Activated CD8-positive, alpha-beta memory T cell treated with anti-CD3 and anti-CD28 coated beads, Interleukin-2, amount 50 U/mL, for 24 hours (primary cell): ENCODE measurements around the gene GALNT12.

Source experiments
- DNase-seq: peaks from one replicate; pipeline ENCODE4 v3.0.0-alpha.2; 2020; ENCODE audit errors: extremely low read depth

The GALNT12 gene, protein sequence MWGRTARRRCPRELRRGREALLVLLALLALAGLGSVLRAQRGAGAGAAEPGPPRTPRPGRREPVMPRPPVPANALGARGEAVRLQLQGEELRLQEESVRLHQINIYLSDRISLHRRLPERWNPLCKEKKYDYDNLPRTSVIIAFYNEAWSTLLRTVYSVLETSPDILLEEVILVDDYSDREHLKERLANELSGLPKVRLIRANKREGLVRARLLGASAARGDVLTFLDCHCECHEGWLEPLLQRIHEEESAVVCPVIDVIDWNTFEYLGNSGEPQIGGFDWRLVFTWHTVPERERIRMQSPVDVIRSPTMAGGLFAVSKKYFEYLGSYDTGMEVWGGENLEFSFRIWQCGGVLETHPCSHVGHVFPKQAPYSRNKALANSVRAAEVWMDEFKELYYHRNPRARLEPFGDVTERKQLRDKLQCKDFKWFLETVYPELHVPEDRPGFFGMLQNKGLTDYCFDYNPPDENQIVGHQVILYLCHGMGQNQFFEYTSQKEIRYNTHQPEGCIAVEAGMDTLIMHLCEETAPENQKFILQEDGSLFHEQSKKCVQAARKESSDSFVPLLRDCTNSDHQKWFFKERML

DNA sequence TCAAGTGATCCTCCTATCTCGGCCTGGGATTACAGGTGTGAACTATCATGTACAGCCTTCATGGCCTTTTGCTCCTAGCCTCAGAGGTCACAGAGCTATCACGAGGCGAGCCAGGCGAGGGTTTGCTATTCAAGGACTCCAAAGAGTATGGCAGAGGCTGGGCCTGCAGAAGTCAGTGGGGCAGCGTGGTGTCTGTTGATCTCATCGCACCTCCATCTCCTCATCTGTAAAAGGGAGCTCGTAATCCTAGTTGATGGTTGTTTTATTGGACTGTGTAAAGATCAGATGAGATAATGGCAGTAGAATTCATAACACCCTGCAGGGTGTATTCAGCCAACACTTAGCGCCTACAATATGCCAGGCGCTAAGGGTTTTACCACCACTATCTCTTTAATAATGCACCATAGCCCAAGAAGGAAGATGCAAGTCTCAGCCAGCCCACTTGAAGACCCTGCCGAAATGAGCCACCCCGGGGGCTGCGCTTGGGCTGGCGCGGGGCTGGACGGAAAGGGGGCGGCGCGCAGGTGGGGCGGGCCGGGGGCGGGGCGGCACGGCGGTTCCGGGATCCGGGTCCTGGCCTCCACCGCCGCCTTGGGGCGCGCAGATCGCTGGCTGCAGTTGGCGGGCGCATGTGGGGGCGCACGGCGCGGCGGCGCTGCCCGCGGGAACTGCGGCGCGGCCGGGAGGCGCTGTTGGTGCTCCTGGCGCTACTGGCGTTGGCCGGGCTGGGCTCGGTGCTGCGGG is at the start of gene GALNT12:
GALNT12 (plus strand) TSS at position 601 of the 744 bp plus-strand sequence; CDS start at position 630, 29 bp downstream.
- DNase-seq = no peak

DNA sequence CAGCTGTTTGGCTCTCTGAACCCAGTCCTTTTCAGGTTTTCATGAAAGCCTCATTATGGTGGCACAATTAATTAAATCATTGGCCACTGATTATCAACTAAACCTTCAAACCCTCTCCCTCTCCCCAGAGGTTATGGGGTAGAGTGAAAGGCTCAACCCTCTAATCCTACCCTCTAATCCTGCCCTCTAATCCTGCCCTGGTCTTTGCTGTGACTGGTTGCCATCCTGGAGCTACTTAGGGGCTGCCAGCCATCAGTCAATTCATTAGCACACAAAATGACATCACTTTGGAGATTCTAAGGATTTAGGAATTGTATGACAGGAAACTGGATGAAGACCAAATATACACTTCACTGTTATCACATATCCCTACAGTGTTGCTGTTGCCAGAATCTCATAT is 47.2 kb upstream of the GALNT12 start:
- DNase-seq = no peak

DNA sequence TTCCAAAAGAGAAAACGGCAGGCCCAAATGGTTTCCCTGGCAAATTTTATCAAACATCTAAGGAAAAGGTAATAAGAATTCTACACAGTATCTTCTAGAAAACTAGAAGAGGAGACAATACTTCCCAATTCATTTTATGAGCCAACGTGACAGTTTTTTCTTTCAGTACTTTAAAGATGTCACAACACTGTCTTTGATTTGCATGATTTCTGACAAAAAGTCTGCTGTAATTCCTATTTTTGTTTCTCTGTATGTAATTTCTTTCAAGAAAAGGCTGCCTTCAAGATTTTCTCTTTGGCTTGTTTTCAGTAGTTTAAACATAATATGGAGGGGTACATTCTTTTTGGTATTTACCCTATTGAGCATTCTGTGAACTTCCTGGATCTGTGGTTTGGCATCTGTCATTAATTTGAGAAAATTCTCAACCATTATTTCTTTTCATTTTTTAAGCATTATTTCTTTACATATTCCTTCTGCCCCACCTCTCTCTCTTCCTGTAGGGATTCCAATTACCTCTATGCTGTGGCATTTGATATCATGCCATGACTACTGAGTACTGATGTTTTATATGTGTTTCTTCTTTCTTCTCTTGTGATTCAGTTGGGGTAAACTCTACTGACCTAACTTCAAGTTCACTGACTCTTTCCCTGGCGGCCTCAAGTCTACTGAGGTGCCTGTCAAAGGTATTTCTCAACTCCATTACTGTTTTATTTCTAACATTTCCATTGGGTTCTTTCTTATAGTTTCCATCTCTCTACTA is 43.3 kb upstream of the GALNT12 start:
- no peak for DNase-seq

DNA sequence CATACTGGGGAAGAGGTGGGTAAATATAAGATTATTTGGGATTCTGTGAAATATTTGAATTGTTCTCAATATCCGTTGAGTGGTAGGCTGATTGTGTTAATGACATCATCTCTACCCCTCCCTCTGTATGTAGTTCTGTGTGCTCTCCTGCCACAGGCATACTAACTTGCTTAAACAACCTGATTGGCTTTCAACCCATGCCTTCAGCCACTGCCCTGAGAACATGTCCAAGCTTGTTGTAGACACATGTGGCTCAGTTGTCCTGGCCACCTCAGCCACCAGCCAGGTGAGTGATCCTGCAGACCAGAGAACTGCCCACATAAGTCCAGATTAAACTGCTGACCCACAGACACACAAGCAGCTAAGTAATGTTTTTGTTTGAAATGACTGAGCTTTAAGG is 42.2 kb upstream of the GALNT12 start:
- DNase-seq = no peak

DNA sequence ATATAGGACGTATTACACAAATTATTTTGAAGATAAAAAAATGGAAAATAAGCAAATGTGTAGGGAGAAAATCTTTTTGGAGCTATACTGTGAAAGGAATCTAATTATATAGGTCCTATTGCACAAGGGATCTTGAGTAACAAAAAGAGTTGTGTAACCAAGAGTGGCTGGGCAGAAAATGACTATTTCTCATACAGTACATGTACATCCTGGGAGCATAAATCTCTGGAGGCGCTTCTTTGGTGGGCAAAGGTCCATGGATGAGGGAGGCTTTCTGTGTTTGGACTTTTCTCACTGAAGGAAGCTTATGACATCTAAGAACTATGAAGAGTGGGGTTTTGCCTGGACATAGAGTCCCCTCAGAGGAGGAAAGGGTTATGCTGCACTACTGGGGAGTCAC is 40.9 kb upstream of the GALNT12 start:
- DNase-seq = no peak

DNA sequence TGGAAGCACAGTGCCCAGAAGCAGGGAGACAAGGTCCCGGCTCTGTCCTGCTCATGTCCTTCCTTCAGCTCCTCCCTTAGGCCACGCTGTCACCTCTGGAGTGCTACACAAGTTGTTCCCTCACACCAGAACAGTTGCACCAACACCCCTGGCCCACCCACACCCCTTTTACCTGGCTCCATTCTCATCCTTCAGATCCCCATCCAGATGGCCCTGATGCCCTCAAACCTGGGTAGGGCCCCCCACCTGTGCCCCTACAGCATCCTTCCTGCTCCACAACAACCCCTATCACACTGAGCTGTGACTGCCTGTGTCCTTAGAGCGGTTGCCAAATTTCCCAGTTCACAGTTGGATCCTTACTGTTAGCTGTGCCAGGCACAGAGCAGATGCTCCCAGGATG is 40.3 kb upstream of the GALNT12 start:
- DNase-seq = no peak

DNA sequence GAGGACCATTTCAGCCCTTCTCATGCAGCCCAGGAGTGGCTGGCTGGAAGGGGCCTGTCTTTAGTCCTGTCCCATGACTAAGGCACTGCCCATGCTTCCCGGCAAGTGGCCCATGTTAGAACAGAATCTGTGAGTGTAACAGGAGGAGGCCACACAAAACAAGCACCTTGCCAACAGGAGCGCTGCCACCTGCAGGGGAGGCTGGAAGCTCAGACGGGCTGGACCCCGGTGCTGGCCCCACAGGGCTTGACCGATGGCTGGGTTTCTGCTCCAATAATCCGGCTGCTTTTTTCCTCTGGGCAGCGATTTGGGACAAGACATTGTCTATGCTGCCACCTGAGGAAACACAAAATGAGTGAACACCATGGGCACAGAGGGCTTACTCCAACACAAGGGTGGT is 39.6 kb upstream of the GALNT12 start:
- no peak for DNase-seq

DNA sequence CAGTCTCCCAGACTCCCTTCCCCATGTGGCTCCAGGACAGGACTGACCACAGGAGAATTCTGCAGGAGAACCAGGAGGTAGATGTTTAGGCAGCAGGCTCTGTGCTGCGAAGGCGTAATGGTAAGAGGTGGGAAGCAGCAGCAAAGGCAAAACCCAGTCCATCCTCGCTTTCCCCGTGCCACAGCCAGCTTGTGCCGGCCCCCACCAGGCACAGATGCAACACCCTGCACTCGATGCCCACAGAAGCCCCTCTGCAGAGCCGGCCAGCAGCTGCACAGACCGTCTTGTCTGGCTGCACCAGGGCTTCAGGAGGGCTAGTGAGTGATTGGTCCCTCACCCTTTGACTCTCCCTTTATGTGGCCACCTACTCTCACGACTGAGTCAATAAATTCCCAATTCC is 39.1 kb upstream of the GALNT12 start:
- no peak for DNase-seq

DNA sequence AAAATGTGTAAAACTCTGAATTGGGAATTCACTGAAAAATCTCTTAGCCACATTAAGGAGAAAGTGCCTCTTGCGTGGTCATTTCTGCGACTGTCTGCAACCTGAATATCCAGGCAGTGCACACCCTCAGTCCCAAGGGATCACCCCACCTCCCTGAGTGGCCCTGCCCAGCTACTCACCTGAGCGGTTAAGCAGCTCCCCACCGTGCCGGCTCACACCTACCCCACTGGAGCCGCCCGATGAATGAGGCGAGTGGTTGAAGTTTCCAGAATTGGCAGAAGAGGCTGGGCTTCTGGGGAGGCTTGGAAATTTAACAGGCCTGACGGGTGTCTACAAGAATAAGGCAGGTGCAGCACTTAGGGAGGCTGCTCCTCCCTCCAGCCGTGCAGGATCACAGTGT is 36.8 kb upstream of the GALNT12 start:
- DNase-seq = no peak

DNA sequence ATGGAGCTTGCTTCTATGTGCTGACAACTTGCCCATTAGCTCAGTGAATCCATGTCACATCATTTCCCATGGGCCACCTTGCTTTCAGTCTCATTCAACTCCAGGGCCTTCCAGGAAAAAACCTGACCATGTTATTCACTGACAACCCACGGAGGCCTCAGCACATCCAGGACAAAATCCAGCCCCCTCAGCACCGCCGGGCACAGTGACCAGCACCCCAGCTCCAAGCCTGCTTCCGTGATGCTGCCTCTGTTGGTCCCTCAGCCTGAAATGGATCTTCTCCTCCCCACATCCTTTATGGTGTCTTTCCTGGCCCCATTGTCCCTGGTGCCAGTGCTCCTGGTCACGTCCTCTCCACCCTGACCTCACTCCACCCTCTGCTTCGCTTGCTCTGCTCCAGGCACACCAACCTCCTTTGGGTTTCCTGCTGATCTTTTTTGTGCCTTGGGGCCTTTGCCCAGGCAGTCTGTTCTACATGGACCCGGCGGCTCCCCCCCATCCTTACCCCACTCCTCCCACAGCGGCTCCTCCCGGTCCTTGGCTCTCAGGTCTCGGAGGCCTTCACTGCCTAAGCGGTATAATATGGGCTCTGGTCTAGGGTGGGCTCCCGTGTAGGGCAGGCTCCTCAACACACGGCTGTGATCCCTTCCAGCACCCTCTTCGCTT is 36.1 kb upstream of the GALNT12 start:
- no peak for DNase-seq

DNA sequence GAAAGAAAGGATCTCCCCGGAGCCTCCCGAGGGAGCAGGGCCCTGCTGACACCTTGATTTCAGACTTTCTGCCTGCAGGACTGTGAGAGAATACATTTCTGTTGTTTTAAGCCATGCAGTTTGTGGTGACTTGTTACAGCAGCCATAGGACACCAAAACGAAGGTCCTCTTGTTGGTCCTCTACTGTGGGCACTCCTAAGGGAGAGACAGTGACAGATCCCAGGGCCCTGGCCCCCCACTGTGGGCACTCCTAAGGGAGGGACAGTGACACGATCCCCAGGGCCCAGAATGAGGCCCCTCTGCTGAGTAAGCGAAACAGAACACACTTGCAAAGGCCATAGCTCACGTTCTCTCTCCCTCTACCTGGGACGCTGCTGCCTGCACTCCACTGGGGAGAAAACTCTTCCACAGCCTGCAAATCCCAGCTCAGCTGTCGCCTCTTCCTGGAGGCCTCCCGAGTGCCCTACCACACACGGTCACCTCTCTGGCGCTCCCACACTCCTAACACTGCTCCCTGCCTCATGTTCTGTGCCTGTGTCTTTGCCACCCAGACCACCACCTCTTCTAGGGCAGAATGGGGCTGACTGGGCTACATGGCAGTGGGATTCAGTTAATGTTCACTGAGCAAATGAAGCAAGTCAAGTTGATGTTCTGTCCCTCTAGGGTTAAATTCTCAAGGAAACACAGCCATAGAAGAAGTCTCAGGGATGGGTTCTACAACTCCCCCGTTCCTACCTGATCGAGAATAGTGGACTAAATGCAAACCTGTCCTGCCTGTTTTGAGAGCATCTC is 34.9 kb upstream of the GALNT12 start:
- DNase-seq = no peak

DNA sequence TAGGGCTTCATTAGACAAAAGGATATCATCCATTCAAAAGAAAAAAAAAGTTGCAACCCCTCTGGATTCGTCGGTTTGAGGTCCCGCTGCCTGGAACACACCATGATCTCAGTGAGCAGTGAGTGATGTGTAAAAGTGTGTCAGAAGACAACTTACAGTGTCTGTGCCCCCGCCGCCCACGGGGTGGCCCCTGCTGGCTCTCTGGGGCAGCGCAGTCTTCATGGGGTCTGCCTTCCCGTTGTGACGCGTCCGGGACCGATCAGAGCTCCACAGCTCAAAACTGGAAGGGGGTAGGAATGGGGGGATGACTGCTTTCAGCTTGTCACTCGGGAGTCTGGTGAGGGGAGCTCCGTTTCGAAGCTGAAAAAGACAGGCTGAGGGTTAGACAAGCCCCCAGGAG is 33.7 kb upstream of the GALNT12 start:
- DNase-seq = no peak

DNA sequence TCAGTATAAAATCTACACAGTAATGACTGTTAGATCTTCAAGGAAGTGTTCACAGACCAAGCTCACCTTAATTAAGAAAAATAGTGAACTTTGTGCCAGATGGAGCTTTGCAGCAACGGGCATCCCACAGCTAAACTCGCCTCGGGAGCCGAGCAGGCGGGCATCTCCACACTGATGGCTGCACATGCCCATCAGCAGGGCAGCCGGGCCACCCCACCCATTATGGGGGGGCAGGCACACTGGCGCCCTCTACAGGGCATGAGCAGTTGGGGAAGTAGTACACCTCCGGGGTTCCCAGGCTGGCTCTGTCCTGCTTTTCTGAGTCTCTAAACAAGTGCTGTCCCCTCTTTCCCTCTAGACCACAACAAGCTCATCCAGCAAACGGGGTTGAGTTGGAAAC is 32.7 kb upstream of the GALNT12 start:
- no peak for DNase-seq

DNA sequence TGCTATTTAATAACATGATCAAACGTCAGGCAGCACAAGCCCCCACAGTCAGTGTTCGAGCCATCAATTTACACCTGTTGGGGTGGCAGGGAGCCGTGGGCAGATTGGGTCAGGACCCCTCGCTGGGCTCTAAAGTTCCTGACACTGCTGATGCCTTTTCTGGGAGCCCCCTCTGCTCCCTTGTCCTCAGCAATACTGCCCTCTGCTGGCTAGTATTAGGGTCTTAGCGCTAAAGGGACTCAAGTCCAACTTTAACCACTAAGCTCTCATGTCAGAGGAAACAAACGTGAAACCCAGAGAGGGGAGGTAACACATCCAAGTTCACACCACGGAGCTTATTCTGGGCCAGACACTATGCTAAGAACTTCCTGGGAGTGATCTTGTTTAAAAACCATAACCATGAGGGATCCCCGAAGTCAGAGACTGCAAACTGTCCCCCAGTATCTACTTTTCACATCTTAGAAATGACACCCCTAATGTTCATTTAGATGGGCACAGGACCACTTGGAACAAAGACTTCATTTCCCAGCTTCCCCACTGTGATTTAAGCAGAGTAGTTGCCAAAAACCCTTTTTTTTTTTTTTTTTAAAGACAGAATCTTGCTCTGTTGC is 31.5 kb upstream of the GALNT12 start:
- no peak for DNase-seq

DNA sequence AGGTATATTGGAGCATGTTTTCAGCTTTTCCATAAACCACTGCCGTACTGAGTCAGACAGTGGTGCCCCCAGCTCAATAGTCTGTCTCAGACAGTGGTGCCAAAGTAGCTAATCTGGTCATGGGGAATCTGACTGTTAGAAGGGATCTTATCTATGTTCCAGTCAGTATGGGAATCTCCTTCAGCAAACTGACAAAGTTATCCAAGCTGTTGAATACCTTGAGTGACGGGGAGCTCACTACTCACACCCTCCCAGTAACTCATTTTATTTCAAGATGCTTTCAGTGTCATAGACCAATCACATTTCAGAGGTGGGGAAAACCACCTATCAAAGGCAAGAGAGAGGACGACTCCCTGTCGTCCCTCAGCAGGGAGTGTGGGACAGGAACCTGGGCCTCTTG is 29.9 kb upstream of the GALNT12 start:
- no peak for DNase-seq

DNA sequence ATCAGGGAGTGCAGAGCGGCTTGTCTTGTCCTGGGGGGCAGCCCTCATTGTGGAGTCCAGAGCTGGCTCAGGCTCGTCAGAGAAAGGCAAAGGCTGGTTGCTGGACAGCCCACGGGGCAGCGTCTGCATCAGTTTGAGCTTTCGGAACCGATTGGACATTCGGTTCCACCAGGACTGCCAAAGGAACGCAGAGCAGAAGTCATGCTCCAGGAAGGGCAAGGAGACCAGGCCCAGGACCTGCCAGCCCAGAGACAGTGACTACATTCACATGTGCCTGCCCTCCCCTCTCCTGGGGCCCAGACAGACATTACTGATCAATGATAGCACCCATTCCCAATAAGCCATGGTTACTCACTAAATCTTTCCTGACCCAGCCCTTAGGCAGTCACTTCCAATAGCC is 29.2 kb upstream of the GALNT12 start:
- no peak for DNase-seq

DNA sequence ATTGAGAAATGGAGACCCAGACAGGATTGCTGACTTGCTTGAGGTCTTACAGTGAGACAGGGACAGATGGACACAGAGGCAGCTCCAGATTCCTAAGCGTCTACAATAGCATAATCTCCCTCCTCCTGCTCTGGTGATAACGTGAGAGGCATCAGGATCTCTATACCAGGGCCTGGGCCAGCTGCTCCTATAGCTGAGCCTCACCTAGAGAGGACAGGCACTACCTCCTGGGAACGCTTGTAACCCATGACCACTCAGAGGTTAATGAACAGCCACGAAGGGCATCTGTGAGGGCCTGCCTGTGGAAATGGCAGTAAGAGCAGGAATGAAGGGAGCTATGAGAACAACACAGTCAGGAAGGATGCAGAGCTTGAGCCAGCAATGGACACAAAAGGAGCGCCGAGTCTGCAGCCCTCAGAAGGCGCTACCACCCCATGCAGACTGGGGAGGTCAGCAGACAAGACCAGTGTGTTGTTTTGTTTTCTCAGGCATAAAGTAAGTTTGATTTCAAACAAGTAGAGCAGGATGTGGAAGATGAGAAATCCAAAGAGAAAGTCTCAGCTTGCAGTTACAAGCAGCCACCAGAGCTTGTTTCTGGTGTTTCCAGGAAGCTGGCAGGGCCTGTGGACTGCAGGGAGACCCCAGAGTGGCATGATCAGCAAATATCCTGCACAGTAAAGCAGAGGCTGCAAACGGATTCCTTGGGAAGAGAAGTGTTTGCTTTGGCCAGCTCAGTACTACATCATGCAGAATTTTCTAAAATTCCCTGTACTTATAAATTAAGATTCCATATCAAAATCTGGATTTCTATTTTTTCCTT is 28.5 kb upstream of the GALNT12 start:
- no peak for DNase-seq

DNA sequence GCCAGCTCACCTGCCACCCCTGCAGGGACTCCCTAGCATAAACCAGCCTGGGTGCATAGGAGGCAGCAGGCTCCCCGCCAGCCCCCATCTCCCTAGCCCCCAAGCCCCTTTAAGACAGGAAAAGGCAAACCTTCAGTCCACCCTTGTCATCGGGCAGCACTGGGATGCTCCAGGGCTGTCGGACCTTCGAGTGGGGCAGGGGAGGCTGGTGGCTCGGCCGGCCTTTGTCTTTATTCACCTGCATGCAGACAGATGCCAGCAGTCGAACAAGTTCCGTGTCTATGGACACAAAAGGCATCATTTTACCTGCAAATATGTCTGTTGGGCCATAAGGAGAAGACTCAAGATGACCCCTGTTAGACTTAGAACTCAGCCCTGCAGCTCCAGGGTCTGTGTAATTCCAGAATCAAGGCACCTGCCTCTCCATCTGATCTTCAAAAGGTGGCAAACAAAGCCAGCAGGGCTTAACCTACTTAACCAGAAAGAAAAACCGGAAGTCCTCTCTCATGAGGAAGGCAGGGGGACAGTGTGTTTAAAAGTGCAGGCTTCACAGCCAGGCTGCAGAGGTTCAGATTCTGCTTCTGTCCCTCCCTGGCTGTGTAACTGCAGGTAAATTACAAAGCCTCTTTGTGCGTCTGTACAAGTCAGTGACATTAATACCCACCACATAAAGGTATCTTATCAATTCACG is 27.3 kb upstream of the GALNT12 start:
- no peak for DNase-seq
